Measurements from ENCODE around the gene PEX14.

PEX14 gene

DNA sequence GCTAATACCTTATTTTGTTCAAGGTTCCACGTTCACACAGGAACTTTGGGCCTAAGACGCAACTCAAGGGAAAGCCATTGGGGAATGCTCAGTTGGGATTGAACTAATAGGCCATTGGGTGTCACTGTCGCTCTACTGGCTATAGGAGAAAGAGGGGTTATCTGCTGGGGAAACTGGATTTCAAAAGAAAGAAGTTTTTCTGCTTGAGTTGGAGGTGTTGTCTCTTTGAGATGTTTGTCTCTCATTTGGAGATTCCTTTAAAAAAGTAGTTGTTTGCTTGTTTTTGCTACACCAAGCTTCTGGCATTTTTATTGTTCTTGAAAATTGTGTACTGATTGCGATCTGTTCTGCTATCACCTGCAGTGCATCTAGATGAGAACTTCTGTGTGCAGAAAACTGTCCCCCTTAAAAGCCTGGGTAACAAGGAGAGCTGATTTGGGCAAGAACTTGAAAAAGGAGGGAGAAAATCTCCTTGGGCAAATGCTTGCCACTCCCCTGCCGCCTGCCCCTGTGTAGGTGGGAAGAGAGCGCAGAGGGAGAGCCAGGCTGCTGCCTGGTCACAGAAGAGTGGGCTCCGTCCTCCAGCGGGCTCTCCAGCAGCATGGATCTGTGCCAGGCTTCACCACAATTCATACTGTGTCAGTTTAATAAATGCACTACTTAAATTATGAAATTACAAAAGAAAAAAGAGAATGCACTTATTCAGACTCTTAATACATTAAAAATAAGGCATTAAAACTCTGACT lies 39.9 kb downstream of the PEX14 start:
- TF ChIP-seq, protein P1, sequence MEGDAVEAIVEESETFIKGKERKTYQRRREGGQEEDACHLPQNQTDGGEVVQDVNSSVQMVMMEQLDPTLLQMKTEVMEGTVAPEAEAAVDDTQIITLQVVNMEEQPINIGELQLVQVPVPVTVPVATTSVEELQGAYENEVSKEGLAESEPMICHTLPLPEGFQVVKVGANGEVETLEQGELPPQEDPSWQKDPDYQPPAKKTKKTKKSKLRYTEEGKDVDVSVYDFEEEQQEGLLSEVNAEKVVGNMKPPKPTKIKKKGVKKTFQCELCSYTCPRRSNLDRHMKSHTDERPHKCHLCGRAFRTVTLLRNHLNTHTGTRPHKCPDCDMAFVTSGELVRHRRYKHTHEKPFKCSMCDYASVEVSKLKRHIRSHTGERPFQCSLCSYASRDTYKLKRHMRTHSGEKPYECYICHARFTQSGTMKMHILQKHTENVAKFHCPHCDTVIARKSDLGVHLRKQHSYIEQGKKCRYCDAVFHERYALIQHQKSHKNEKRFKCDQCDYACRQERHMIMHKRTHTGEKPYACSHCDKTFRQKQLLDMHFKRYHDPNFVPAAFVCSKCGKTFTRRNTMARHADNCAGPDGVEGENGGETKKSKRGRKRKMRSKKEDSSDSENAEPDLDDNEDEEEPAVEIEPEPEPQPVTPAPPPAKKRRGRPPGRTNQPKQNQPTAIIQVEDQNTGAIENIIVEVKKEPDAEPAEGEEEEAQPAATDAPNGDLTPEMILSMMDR (IDR thresholded peaks at IDR 0.05; ENCODE audit: insufficient read depth, low read depth, low read length, missing control alignments), result peak; percentile 80
- H3K4me3 ChIP-seq (ENCODE audit: low read length), result no peak overlapping the region
- peak; percentile 56 for DNase-seq (ENCODE audit: low read depth)

DNA sequence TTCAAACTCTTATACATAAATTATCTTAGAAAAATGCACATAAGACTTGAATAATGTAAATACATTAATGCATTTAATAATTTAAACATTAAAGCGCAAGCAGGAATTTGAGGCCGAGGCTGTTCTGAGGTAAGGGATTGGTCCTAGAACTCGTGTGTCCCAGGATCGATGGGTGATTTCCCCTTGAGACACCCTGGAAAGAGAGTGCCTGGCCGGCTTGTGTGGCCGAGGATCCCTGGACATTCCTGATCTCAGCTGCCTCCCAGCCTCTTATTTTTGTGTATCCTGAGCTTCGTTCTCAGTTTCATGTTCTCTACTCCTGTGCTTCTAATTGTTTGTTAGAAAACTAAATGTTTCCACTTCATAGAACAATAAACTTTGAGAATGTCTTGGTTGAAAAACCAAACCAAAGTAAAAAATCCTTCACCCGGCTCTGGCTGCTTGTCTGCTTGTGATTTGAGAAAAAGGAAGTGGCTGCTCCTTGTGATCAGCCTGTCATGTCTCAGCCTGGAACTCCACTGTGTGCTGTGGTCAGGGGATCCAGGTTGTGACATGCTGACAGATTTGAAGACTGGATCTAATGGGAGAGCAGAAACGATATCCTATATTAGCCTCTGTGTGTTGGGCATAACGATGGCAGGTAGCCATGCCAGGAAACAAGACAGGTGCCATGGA lies 40.7 kb downstream of the PEX14 start:
- TF ChIP-seq, protein P1 (IDR thresholded peaks at IDR 0.05; ENCODE audit: insufficient read depth, low read depth, low read length, missing control alignments), result no peak
- no peak overlapping the region for H3K4me3 ChIP-seq (ENCODE audit: low read length)
- peak; percentile 58 for DNase-seq (ENCODE audit: low read depth)

DNA sequence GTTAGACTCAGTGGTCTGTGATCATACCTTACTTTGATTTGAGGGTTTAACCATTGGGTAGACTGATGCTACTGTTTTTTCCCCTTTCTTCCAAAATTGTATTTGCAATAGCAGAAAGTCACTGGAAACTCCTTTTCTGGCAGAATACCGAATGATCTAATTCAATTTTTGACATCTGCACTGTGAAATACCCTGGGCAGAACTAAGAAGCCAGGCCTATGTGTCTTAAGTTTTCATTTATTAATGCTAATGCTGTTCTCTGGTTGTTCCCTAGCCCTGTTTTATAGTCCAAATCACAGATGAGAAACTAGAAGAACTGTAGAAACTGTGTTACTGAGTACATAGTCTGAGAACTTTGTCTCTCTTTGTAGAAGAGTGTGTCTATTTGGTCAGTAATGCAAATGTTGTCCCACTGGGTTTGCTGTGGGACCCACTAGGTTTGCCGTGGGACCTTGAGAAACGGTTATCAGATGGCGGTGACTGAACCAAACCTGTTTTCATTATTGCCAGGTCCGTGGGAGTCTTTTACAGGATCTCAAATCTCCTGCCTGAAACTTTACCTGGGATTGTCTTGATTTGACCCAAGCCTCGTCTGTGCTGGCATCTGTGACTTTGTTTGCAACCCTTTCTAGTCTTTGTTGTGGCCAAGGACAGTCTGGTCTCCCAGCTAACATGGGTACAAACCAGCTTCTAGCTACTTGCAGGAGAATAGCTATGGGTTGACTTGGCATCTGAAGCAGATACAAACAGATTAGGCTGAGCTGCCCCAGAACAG lies 41.4 kb downstream of the PEX14 start:
- H3K4me3 ChIP-seq (ENCODE audit: low read length), result no peak overlapping the region
- TF ChIP-seq, protein P1 (IDR thresholded peaks at IDR 0.05; ENCODE audit: insufficient read depth, low read depth, low read length, missing control alignments), result no peak
- no peak for DNase-seq (ENCODE audit: low read depth)

DNA sequence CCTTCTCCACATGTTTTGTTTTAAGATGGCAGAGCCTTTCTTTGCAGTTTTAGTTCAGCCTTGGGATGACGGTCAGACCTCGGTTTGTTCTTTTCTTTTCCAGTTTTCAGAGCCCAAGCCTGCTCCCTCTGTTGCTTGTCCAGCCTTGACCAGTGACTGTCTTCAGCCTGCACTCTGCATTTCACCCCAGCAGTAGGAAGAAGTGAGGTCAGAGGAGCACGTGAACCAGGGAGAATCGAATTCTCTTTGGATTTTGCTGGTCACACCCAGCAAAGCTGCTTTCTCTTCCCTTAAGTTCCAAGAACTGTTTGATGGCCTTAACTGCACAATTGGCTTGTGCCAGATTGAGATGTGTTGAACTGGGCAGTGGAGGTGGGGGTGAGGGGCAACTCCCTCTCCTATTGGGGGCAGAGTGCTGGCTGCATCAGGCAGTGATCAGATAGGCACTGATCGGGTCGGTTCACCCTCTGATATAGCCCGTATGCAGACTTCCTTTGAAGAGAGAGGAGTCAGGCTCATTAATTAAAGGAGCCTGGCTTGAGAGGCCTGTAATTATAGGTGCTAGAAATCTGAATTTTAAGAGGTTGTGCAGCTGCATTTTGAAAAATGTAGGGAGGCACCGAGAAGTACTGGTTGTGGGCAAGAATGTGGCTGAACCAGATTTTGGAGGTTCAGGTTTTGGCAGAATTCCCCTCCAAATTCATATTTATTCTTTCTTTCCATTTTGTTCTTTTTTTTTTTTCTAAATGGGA lies 42.4 kb downstream of the PEX14 start:
- no peak overlapping the region for H3K4me3 ChIP-seq (ENCODE audit: low read length)
- TF ChIP-seq, protein P1 (IDR thresholded peaks at IDR 0.05; ENCODE audit: insufficient read depth, low read depth, low read length, missing control alignments), result no peak
- DNase-seq (ENCODE audit: low read depth), result no peak

DNA sequence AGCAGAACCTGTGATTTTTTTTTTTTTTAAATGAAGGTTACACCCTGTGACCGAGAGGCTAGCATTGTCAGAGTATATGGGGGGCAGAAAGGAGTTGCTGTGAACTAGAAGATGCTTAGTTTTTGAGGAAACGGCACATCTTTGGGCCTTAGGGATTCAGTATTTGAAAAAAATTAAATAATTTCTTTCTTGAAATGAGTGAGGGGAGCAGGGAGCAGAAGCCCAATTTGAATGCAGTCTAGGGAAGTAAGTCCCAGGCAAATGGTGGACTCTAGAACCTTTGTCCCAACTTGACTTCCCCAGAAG lies 42.9 kb downstream of the PEX14 start:
- DNase-seq (ENCODE audit: low read depth), result no peak
- TF ChIP-seq, protein P1 (IDR thresholded peaks at IDR 0.05; ENCODE audit: insufficient read depth, low read depth, low read length, missing control alignments), result no peak
- H3K4me3 ChIP-seq (ENCODE audit: low read length), result no peak overlapping the region

DNA sequence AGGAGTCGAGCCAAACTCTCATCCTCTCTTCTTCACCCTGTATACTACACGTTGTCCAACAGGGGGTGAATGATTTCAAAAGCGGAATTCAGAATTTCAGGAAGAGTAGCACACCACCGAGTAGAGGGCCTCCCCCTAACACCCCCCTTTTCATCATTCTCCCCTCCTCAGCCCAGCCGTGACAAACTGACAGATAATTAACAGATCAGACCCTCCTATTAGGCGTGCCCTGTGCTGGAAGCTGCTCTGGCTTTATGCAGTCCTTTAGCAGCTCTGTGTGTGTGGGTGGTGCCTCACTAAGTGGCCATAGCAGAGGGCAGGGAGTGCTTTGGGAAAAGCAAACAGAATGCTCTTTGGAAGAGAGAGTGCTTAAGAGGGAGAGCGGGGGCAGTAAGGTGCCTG lies 44.3 kb downstream of the PEX14 start:
- DNase-seq (ENCODE audit: low read depth), result no peak
- H3K4me3 ChIP-seq (ENCODE audit: low read length), result no peak overlapping the region
- TF ChIP-seq, protein P1 (IDR thresholded peaks at IDR 0.05; ENCODE audit: insufficient read depth, low read depth, low read length, missing control alignments), result no peak
